NT2/D1 (cell line): Measurements from ENCODE around the gene SH3PXD2A.

ENCODE experiments used
- DNase-seq: peaks from one replicate; pipeline ENCODE4 v3.0.0-alpha.2; 2011; ENCODE audit warnings: low read depth, low spot score
- H3K27me3 ChIP-seq: 2 replicates; pipeline ENCODE4 v1.6.0; 2011; ENCODE audit warnings: mild to moderate bottlenecking; ENCODE audit not compliant: insufficient read length, insufficient read depth
- H3K36me3 ChIP-seq: 2 replicates; pipeline ENCODE4 v1.6.1; 2011; ENCODE audit warnings: mild to moderate bottlenecking, low read length, mixed read lengths; ENCODE audit not compliant: insufficient read depth, insufficient read length
- H3K4me1 ChIP-seq: 2 replicates; pipeline ENCODE4 v1.5.1; 2011; ENCODE audit not compliant: insufficient read depth, insufficient read length
- H3K4me3 ChIP-seq: 2 replicates; pipeline ENCODE4 v1.5.1; 2011; ENCODE audit warnings: low read depth; ENCODE audit not compliant: insufficient read length
- H3K9ac ChIP-seq: 2 replicates; pipeline ENCODE4 v1.6.0; 2011; ENCODE audit warnings: low read depth; ENCODE audit not compliant: insufficient read length
- H3K9me3 ChIP-seq: 2 replicates; pipeline ENCODE4 v1.5.1; 2011; ENCODE audit warnings: mild to moderate bottlenecking, low read length; ENCODE audit not compliant: insufficient read depth
- SUZ12 ChIP-seq: IDR thresholded peaks from 2 replicates; pipeline ENCODE4 v1.6.1; 2011; ENCODE audit not compliant: insufficient read length, insufficient read depth; ENCODE audit errors: extremely low read depth
- YY1 ChIP-seq: IDR thresholded peaks from 2 replicates; pipeline ENCODE4 v1.6.1; 2011; ENCODE audit not compliant: insufficient read length, insufficient read depth
- ZNF274 ChIP-seq: IDR thresholded peaks from 2 replicates; pipeline ENCODE4 v1.6.1; 2011; ENCODE audit warnings: mild to moderate bottlenecking, low read depth, low read length

SH3PXD2A gene

GRCh38 chr10:103590744-103591291 lies 264.6 kb downstream of the SH3PXD2A start:
- Histone ChIP-seq H3K4me3 (no peak overlapping the region), H3K36me3 (no peaks in the 10 kb centered on the region), H3K27me3 (peaks cover 5% of the 10 kb centered on the region), H3K9ac (no peak overlapping the region), H3K9me3 (no peaks in the 10 kb centered on the region), H3K4me1 (peaks cover 6% of the 10 kb centered on the region)
- no peak for DNase-seq
- TF ChIP-seq SUZ12 (no peak), YY1 (no peak), ZNF274 (no peak)

- no peaks in the 10 kb centered on the region for H3K9me3 ChIP-seq
- no peak overlapping the region for H3K9ac ChIP-seq
- no peaks in the 10 kb centered on the region for H3K36me3 ChIP-seq
- no peak for DNase-seq
- TF ChIP-seq YY1 (no peak), SUZ12 (no peak), ZNF274 (no peak)
- no peak overlapping the region for H3K4me3 ChIP-seq
- peaks cover 5% of the 10 kb centered on the region for H3K27me3 ChIP-seq
- peaks cover 6% of the 10 kb centered on the region for H3K4me1 ChIP-seq
Observed at GRCh38 chr10:103590060-103590459, 265.3 kb downstream of the SH3PXD2A start.

- Histone ChIP-seq H3K9me3 (no peaks in the 10 kb centered on the region), H3K36me3 (no peaks in the 10 kb centered on the region), H3K4me1 (peaks cover 6% of the 10 kb centered on the region), H3K4me3 (no peak overlapping the region), H3K27me3 (peaks cover 5% of the 10 kb centered on the region), H3K9ac (no peak overlapping the region)
- DNase-seq, result no peak
- TF ChIP-seq SUZ12 (no peak), YY1 (no peak), ZNF274 (no peak)
Observed at GRCh38 chr10:103589074-103589630, 266.2 kb downstream of the SH3PXD2A start.

GRCh38 chr10:103587073-103587472 lies 268.3 kb downstream of the SH3PXD2A start:
- Histone ChIP-seq H3K4me1 (peaks cover 3% of the 10 kb centered on the region), H3K9me3 (no peaks in the 10 kb centered on the region), H3K9ac (no peak overlapping the region), H3K36me3 (no peaks in the 10 kb centered on the region), H3K4me3 (no peak overlapping the region), H3K27me3 (peaks cover 5% of the 10 kb centered on the region)
- TF ChIP-seq YY1 (no peak), ZNF274 (no peak), SUZ12 (no peak)
- DNase-seq, result no peak

GRCh38 chr10:103585011-103585405 lies 270.4 kb downstream of the SH3PXD2A start:
- DNase-seq, result no peak
- no peak for TF ChIP-seq SUZ12
- no peak for TF ChIP-seq YY1
- no peak for TF ChIP-seq ZNF274

GRCh38 chr10:103584216-103585010 lies 271.0 kb downstream of the SH3PXD2A start:
- Histone ChIP-seq H3K27me3 (peaks cover 3% of the 10 kb centered on the region), H3K4me3 (no peak overlapping the region), H3K9me3 (no peaks in the 10 kb centered on the region), H3K9ac (no peak overlapping the region), H3K4me1 (no peaks in the 10 kb centered on the region), H3K36me3 (no peaks in the 10 kb centered on the region)
- no peak for DNase-seq
- TF ChIP-seq SUZ12 (no peak), ZNF274 (no peak), YY1 (no peak)

More at GRCh38 chr10:103585011-103585405, 270.4 kb downstream of the SH3PXD2A start:
- Histone ChIP-seq H3K36me3 (no peaks in the 10 kb centered on the region), H3K4me3 (no peak overlapping the region), H3K27me3 (peaks cover 5% of the 10 kb centered on the region), H3K9ac (no peak overlapping the region), H3K9me3 (no peaks in the 10 kb centered on the region), H3K4me1 (no peaks in the 10 kb centered on the region)

GRCh38 chr10:103583871-103584215 lies 271.5 kb downstream of the SH3PXD2A start:
- Histone ChIP-seq H3K36me3 (no peaks in the 10 kb centered on the region), H3K4me3 (no peak overlapping the region), H3K27me3 (no peaks in the 10 kb centered on the region), H3K9ac (no peak overlapping the region), H3K4me1 (no peaks in the 10 kb centered on the region), H3K9me3 (no peaks in the 10 kb centered on the region)
- TF ChIP-seq YY1 (no peak), ZNF274 (no peak), SUZ12 (no peak)
- no peak for DNase-seq
